Breast epithelium (tissue), 3 donors: ENCODE data around the gene ZNF780B.

ENCODE experiments used
- POLR2AphosphoS5 ChIP-seq, 3 donors: sonication (generic); formaldehyde crosslinking; IDR thresholded peaks; one replicate each; pipeline ENCODE4 v1.6.1; 2017; ENCODE audit warnings: antibody characterized with exemption in 3 of 3
- TF ChIP-seq, protein P1 (sequence below), 3 donors: fragments of 450-650 bp; IDR thresholded peaks; one replicate each; pipeline ENCODE4 v1.5.1; 2016 to 2017; ENCODE audit warnings: antibody characterized with exemption in 3 of 3, mild to moderate bottlenecking in 3 of 3, moderate library complexity in 3 of 3

DNA sequence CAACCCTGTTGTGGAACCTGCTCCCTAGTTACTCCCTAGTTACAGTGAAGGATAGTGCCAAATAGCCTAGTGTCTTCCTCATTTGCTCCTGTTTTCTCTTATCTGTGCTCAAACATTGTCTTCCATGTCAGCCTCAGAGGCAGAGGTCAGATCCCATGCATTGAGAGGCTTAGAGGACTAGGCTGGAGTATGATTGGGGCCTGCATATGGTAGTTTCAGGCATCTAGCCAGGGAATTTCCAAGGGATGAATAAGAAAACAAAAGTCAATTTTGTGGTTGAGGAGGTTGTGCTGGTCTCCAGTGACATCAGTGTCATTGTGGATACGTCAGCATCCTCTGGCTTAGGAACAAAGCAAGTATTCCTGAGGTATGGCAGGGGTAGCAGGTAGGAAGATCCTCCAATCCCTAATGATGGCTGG is 49.7 kb downstream of the ZNF780B start:
- TF ChIP-seq, protein P1, sequence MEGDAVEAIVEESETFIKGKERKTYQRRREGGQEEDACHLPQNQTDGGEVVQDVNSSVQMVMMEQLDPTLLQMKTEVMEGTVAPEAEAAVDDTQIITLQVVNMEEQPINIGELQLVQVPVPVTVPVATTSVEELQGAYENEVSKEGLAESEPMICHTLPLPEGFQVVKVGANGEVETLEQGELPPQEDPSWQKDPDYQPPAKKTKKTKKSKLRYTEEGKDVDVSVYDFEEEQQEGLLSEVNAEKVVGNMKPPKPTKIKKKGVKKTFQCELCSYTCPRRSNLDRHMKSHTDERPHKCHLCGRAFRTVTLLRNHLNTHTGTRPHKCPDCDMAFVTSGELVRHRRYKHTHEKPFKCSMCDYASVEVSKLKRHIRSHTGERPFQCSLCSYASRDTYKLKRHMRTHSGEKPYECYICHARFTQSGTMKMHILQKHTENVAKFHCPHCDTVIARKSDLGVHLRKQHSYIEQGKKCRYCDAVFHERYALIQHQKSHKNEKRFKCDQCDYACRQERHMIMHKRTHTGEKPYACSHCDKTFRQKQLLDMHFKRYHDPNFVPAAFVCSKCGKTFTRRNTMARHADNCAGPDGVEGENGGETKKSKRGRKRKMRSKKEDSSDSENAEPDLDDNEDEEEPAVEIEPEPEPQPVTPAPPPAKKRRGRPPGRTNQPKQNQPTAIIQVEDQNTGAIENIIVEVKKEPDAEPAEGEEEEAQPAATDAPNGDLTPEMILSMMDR (IDR thresholded peaks at IDR 0.05), result no peak
- TF ChIP-seq POLR2AphosphoS5 (IDR thresholded peaks at IDR 0.05), result no peak
